Measurements from ENCODE around the gene TTC1. TPM values are rescaled to one million over a fixed set of nuclear protein-coding genes. Genes with fewer than 3 reads are reported as not detected.

TTC1 gene
- total RNA-seq, 1 donor from 2014 or later, result 46.3 TPM

GRCh38 chr5:160076997-160077396 is 68.1 kb downstream of the TTC1 start:
- peaks cover 1% of the 10 kb centered on the region for H3K36me3 Mint-ChIP-seq (ENCODE audit: insufficient read depth)
- H3K9me3 Mint-ChIP-seq (ENCODE audit: low read depth), result no peaks in the 10 kb centered on the region
- no peak for TF ChIP-seq CTCF (IDR thresholded peaks at IDR 0.05; ENCODE audit: unreplicated experiment)
- no peak for DNase-seq (ENCODE audit: low spot score, unreplicated experiment)
- H3K4me3 Mint-ChIP-seq (ENCODE audit: low read depth), result no peak overlapping the region
- H3K27ac Mint-ChIP-seq, result no peak overlapping the region
- no peaks in the 10 kb centered on the region for H3K27me3 Mint-ChIP-seq
- H3K4me1 Mint-ChIP-seq (ENCODE audit: low read depth), result peaks cover 3% of the 10 kb centered on the region

- Mint-ChIP-seq H3K27me3 (no peaks in the 10 kb centered on the region), H3K4me1 (ENCODE audit: low read depth) (peaks cover 5% of the 10 kb centered on the region), H3K4me3 (ENCODE audit: low read depth) (no peak overlapping the region), H3K27ac (no peak overlapping the region), H3K9me3 (ENCODE audit: low read depth) (no peaks in the 10 kb centered on the region), H3K36me3 (ENCODE audit: insufficient read depth) (peaks cover 2% of the 10 kb centered on the region)
- TF ChIP-seq CTCF (IDR thresholded peaks at IDR 0.05; ENCODE audit: unreplicated experiment), result no peak
- DNase-seq (ENCODE audit: low spot score, unreplicated experiment), result no peak
Measured at GRCh38 chr5:160079753-160080152, 70.8 kb downstream of the TTC1 start.

GRCh38 chr5:160081495-160081894 is 72.6 kb downstream of the TTC1 start:
- H3K4me3 Mint-ChIP-seq (ENCODE audit: low read depth), result no peak overlapping the region
- no peaks in the 10 kb centered on the region for H3K9me3 Mint-ChIP-seq (ENCODE audit: low read depth)
- H3K27me3 Mint-ChIP-seq, result no peaks in the 10 kb centered on the region
- H3K27ac Mint-ChIP-seq, result no peak overlapping the region
- DNase-seq (ENCODE audit: low spot score, unreplicated experiment), result no peak
- H3K36me3 Mint-ChIP-seq (ENCODE audit: insufficient read depth), result peaks cover 2% of the 10 kb centered on the region
- no peak for TF ChIP-seq CTCF (IDR thresholded peaks at IDR 0.05; ENCODE audit: unreplicated experiment)
- H3K4me1 Mint-ChIP-seq (ENCODE audit: low read depth), result peaks cover 5% of the 10 kb centered on the region

- Mint-ChIP-seq H3K36me3 (ENCODE audit: insufficient read depth) (peaks cover 2% of the 10 kb centered on the region), H3K27ac (no peak overlapping the region), H3K4me3 (ENCODE audit: low read depth) (no peak overlapping the region), H3K9me3 (ENCODE audit: low read depth) (no peaks in the 10 kb centered on the region), H3K4me1 (ENCODE audit: low read depth) (peaks cover 10% of the 10 kb centered on the region), H3K27me3 (no peaks in the 10 kb centered on the region)
- DNase-seq (ENCODE audit: low spot score, unreplicated experiment), result no peak
- TF ChIP-seq CTCF (IDR thresholded peaks at IDR 0.05; ENCODE audit: unreplicated experiment), result no peak
Measured at GRCh38 chr5:160082614-160083500, 73.9 kb downstream of the TTC1 start.

GRCh38 chr5:160083501-160083900 is 74.6 kb downstream of the TTC1 start:
- H3K36me3 Mint-ChIP-seq (ENCODE audit: insufficient read depth), result peaks cover 2% of the 10 kb centered on the region
- no peak overlapping the region for H3K4me3 Mint-ChIP-seq (ENCODE audit: low read depth)
- TF ChIP-seq CTCF (IDR thresholded peaks at IDR 0.05; ENCODE audit: unreplicated experiment), result no peak
- DNase-seq (ENCODE audit: low spot score, unreplicated experiment), result no peak
- no peaks in the 10 kb centered on the region for H3K9me3 Mint-ChIP-seq (ENCODE audit: low read depth)
- H3K4me1 Mint-ChIP-seq (ENCODE audit: low read depth), result peaks cover 10% of the 10 kb centered on the region
- no peaks in the 10 kb centered on the region for H3K27me3 Mint-ChIP-seq
- H3K27ac Mint-ChIP-seq, result no peak overlapping the region

Data from progenitor cell of endocrine pancreas (in vitro differentiated cells).